ENCODE measurements around the gene SLC25A25.
A peak's percentile ranks its signal among the peaks of the same experiment; 100 is the strongest.
"Not testable (repeated sequence)": the region's sequence is repeated elsewhere in the genome, so short reads cannot be mapped to it uniquely, and the experiment has no call there.

SLC25A25 gene

GRCh38 chr9:128098297-128099230 lies 30.5 kb downstream of the SLC25A25 start:
- DNase-seq, result peak; percentile 97

DNA sequence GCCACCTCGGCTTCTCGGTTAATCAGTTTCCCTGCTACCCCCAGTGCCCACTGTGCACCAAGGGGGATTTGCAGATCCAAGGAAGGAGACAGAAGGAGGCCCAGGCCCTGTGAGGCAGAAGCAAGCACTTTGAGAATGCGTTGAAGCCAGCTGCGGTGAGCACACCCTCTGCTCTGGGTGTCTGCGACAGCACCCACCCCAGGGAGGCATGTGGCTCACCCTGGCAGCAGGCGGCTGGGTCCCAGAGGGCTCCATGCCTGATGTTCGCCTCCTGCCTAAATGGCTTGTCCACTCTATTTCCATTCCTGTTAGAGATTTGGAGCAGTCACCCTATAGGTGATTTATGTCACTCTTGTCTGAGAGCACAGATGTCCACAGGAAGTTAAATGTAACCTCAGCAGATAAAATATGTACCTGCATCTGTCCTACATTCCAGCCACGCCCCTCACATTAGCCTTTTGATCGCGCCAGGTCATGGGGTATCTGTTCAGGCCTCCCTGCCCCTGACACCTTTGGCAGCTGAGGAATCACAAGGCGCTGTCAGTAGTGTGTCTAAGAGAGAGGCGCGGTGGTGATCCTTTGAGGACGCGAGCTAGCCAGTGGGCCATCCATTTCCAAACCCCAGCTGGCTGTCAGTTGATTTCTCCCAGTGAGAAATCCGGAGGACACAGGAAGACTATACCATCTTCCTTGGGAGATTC lies 31.3 kb downstream of the SLC25A25 start:
- peak; percentile 31 for DNase-seq

GRCh38 chr9:128099932-128100491 lies 32.0 kb downstream of the SLC25A25 start:
- DNase-seq, result no peak

DNA sequence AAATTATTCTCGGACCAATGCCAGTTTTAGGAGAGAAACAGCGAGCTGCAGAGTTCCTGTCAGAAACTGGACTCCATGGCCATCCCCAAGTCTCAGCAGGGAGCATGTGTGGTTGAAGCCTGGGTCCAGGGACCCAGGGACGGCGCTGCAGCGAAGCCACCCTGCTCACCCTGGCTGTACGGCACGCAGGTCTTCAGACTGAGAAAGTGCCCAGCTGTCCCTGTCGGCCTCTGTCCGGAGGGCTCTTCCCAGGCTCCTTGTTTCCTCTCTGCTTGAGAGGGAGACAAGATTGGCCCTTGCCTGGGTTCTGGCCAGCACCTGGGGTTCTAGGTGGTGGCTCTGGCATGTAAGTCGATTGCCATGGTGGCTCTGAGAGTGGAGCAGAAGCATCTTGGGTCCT lies 32.5 kb downstream of the SLC25A25 start:
- no peak for DNase-seq

GRCh38 chr9:128101231-128101661 lies 33.2 kb downstream of the SLC25A25 start:
- DNase-seq, result no peak

GRCh38 chr9:128101690-128102089 lies 33.7 kb downstream of the SLC25A25 start:
- no peak for DNase-seq

DNA sequence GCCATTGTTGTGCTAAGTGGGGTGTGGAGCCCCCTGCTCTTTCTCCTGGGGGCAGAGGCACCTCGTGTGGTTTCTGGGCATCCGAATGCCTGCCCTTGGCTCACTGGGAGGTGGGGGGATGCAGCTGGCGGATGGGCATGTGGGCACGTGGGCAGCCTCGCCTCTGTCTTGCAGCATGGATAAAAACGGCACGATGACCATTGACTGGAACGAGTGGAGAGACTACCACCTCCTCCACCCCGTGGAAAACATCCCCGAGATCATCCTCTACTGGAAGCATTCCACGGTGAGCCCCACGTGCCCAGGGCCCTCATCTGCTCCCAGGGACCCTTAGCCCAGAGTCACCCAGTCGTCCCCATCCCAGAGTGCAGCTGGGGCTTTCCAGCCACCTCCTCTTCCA lies 34.2 kb downstream of the SLC25A25 start:
- no peak for DNase-seq

GRCh38 chr9:128102861-128103588 lies 35.0 kb downstream of the SLC25A25 start:
- no peak for DNase-seq

DNA sequence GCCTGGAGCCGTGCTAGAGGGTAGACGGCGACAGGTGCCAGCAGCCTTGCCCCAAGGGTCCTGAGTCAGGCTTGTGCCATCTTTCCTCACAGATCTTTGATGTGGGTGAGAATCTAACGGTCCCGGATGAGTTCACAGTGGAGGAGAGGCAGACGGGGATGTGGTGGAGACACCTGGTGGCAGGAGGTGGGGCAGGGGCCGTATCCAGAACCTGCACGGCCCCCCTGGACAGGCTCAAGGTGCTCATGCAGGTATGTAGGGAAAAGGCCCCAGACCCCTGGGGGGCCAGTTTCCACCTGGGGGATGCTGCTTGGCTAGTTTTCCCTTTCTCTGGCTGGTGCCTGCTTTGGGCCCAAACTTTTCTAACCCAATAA lies 35.5 kb downstream of the SLC25A25 start:
- no peak for DNase-seq

GRCh38 chr9:128104171-128104618 lies 36.2 kb downstream of the SLC25A25 start:
- no peak for DNase-seq

DNA sequence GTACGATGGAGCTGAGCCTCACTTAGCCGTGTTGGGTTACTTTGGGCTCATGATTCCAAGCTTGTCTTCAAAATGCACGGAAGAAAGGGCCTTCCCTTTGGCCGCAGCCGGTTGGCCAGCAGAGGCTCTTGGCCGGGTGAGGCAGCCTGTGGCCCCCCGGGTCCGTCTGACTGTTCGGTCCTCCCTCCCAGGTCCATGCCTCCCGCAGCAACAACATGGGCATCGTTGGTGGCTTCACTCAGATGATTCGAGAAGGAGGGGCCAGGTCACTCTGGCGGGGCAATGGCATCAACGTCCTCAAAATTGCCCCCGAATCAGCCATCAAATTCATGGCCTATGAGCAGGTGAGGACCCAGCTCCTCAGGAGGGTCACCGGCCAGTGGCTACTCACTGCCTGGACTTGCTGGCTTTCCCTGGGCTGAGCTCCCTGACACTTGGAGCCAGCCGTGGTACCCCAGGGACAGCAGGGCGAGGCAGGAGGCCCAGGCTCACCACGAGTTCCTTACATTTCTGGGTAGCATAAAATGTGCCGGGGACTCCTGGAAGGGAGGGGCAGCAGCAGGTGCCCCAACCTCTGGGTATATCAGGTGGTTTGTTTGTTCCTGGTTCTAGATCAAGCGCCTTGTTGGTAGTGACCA lies 37.6 kb downstream of the SLC25A25 start:
- no peak for DNase-seq

DNA sequence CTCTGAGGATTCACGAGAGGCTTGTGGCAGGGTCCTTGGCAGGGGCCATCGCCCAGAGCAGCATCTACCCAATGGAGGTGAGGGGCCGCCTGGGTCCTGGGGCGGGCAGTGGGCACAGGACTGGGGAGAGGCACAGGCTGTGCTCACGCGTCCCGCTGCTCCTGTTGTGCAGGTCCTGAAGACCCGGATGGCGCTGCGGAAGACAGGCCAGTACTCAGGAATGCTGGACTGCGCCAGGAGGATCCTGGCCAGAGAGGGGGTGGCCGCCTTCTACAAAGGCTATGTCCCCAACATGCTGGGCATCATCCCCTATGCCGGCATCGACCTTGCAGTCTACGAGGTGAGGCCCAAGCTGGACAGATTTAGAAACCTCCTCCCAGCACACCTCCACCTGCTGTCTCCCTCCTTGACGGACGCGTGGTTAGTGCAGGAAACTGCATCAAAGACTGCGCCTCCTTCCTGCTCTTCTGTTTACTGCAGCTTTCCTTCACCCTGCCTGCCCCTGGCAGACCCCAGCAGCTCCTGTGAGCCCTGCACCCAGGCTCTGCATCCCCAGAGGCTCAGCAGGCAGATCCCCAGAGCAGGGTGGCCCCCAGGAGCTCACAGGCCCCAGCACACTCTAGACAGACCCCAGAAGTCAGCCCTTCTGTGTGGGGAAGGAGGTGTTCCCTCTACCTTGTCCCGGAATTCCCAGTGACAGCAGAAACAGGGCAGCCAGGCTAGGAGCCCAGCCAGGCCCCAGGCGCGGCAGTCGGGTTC lies 38.3 kb downstream of the SLC25A25 start:
- DNase-seq, result no peak

- no peak for DNase-seq
Measured at GRCh38 chr9:128106940-128107467, 39.0 kb downstream of the SLC25A25 start.

GRCh38 chr9:128107468-128108268 lies 39.6 kb downstream of the SLC25A25 start:
- no peak for DNase-seq

GRCh38 chr9:128108269-128109049 lies 40.4 kb downstream of the SLC25A25 start:
- no peak for DNase-seq

- no peak for DNase-seq
Measured at GRCh38 chr9:128109050-128109709, 41.1 kb downstream of the SLC25A25 start.

DNA sequence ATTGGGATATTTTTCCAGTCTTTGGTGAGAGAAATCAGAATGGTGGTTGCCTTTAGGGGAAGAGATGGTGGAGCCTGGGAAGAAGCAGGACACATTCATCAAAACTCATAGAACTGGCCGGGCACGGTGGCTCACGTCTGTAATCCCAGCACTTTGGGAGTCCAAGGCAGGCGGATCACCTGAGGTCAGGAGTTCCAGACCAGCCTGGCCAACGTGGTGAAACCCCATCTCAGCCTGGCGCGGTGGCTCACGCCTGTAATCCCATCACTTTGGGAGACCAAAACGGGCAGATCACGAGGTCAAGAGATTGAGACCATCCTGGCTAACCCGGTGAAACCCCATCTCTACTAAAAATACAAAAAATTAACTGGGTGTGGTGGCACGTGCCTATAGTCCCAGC lies 43.7 kb downstream of the SLC25A25 start:
- not testable (repeated sequence) for DNase-seq

- DNase-seq, result no peak
Measured at GRCh38 chr9:128113526-128114325, 45.7 kb downstream of the SLC25A25 start.

Measured in hematopoietic multipotent progenitor cell treated with erythropoietin and hydrocortisone succinate and interleukin-3 and kit ligand, for 8 days (in vitro differentiated cells).